SK-N-MC (cell line): ENCODE measurements around the gene TMEM150C.

Experiments used
- EZH2 ChIP-seq: fragments of 200-600 bp; sonication (generic); IDR thresholded peaks from one replicate; pipeline ENCODE4 v1.6.1; 2017; ENCODE audit warnings: antibody characterized with exemption
- POLR2AphosphoS5 ChIP-seq: IDR thresholded peaks from 2 replicates; pipeline ENCODE4 v1.6.1; 2012; ENCODE audit warnings: mild to moderate bottlenecking, low read depth, low read length, borderline replicate concordance

- no peak for TF ChIP-seq EZH2
- no peak for TF ChIP-seq POLR2AphosphoS5
These were observed 60.7 kb downstream of the TMEM150C start for GRCh38 chr4:82501154-82501442.
